GM12801 (cell line): ENCODE data around the gene RIMS4.

Experiments
- CTCF ChIP-seq: IDR thresholded peaks from one replicate; pipeline ENCODE4 v1.5.1; 2011; ENCODE audit warnings: control low read depth; ENCODE audit not compliant: insufficient read length; ENCODE audit errors: extremely low read depth

RIMS4 gene

GRCh38 chr20:44770484-44771171, 39.7 kb downstream of the RIMS4 start:
- no peak for TF ChIP-seq CTCF

- TF ChIP-seq CTCF = no peak
Observed at GRCh38 chr20:44769481-44769863, 40.9 kb downstream of the RIMS4 start.

- no peak for TF ChIP-seq CTCF
Observed at GRCh38 chr20:44768854-44769480, 41.4 kb downstream of the RIMS4 start.

- no peak for TF ChIP-seq CTCF
Observed at GRCh38 chr20:44768256-44768655, 42.1 kb downstream of the RIMS4 start.

GRCh38 chr20:44765701-44766347, 44.5 kb downstream of the RIMS4 start:
- no peak for TF ChIP-seq CTCF

GRCh38 chr20:44765091-44765490, 45.3 kb downstream of the RIMS4 start:
- TF ChIP-seq CTCF = no peak

GRCh38 chr20:44762466-44763140, 47.7 kb downstream of the RIMS4 start:
- no peak for TF ChIP-seq CTCF
